Dedifferentiated amniotic fluid mesenchymal stem cell (primary cell): ENCODE results near the gene TTLL5.
A peak's percentile ranks its signal among the peaks of the same experiment; 100 is the strongest.
"Not testable (repeated sequence)": the region's sequence is repeated elsewhere in the genome, so short reads cannot be mapped to it uniquely, and the experiment has no call there.

Experiments
- DNase-seq: peaks from one replicate; pipeline ENCODE4 v3.0.0-alpha.2; 2016; ENCODE audit errors: extremely low spot score

TTLL5 gene

DNA sequence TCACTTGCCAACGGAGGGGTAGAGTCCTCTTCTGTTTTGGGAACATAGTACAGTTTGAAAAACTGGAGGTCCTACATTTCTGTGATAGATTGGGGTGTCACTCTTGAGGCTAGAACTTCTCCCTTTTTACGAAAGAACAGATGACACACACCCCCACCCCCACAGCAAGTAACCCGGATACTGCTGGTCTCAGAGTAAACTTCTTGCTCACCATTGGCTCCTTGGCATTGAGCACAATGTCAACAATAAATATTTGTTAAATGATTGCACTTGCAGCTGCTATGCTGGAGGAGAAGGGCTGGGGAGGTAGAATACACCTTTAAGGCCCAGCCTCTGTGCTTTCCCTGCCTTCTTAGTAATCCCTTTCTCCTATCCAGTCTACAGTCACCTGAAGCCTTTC lies 170.9 kb downstream of the TTLL5 start:
- no peak for DNase-seq

DNA sequence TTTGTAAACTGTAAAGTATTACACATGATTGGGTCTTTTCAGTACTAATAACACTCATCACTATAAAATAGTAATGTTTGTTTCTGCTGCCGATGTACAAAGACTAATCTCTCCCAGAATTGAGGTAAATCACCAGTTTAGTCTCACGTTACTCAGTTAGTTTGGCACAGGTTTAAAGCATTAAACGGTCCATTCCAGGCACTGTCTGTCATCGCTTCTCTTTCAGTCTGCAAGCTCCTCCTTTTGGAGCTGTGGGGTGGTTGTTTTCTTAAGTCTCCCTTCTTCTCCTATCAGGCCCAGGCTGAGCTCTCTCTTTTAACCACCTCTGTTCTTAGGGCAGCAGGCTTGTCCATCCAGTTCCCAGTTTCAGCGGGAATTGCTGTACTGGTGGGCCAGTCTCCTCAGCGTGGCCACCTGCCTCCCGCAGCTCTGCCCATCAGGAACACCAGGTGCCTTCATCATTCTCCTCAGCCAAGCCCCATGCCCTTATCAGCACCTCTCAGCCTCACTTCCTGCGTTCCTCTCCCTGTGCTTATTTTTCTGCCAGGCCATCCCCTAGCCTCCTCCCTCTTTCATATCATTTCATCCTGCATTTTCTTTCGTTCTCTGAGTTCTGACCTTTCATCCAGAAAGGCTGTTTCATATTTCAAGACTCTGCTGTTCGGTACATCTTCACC lies 171.7 kb downstream of the TTLL5 start:
- DNase-seq: peak; percentile 25

DNA sequence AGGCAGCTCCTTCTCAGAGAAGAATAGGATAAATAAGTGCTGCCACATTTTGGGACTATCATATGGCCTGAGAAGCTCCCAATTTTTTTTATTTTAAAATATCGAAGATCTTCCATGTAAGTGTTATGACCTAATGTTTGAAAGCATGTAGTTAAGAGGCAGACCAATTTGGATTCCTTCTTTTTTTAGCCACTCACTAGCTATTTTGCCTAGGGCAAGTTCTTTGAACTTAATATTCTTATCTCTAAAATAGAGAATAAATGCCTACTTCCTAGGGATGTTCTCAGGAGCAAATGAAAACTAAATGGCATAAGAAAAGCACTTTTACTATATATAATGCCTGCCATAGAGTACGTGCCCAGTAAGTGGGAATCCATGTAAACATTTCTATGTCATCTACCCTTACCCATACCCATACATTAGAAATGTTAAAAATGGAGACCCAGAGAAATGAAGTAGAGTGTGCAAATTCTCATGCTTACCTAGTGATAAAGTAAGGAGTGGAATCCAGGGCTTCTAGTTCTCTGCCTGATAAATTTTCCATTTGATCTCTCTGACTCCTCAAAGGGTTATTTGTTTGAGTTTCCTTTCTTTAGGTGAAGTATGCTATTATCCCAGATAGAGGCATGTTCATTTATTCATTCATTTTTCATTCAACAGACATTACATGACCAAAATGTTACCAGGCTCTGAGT lies 172.4 kb downstream of the TTLL5 start:
- no peak for DNase-seq

DNA sequence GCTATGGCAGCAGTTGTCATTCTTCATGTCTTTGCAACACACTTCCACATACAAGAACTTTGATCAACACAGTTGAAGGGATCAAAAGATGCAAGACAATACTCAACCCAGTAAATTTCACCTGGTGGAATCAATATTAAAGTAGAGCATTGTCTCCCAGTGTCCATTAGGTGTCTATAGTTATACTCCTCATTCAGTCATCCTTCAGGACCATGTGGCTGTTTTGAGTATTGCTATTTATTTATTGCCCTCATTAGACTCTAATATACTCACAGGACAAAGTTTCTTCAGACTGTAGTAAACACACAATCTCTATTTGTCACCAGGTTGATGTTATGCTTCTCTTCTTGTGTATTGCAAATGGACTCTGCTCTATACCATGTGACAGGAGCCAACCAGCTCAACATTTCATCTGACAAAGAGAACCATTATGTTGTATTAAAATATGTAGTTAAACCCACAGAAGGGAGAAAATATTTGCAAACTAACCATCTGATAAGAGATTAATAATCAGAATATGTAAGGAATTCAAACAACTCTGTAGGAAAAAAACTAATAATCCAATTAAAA lies 174.2 kb downstream of the TTLL5 start:
- no peak for DNase-seq

DNA sequence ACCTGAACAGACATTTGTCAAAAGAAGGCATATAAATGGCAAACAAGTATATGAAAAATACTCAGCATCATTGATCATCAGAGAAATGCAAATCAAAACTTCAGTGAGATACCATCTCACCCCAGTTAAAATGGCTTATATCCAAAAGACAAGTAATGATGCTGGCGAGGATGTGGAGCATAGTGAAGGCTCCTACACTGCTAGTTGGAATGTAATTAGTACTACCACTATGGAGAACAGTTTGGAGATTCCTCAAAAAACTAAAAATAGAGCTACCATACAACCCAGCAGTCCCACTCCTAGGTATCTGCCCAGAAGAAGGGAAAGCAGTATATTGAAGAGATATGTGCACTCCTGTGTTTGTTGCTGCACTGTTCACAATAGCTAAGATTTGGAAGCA lies 174.7 kb downstream of the TTLL5 start:
- DNase-seq: no peak

DNA sequence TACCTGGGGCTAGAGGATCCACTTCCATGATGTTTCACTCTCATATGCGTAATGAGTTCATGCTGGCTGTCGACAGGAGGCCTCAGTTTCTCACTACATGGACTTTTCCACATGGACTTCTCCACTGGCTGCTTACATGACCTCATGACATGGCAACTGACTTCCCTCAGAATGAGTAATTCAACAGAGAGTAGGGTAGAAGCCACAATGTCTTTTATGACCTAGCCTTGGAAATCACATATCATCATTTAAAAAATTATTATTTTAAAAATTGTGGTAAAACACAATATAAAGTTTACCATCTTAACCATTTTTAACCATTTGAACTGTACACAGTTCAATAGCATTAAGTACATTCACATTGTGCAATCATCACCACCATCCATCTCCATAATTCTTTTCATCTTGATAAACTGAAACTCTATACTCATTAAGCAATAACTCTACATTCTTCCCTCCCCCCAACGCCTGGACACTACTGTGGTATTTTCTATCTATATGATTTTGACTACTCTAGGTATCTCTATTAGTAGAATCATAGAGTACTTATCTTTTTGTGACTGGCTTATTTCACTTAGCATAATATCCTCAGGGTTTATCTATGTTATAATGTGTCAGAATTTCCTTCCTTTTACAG lies 176.2 kb downstream of the TTLL5 start:
- DNase-seq: no peak

DNA sequence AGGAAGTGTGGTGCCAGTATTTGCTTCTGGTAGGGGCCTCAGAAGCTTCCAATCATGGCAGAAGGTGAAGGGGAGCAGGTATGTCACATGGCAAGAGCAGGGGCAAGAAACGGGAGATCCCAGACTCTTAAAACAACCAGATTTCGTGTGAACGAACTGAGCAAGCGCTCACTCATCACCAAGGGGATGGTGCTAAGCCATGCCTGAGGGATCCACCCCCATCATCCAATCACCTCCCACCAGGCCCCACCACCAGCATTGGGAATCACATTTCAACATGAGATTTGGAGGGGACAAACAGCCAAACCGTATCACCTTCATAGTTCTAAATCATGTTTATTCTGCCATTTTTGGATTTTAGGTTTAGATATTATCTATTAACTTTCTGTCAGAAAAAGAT lies 179.9 kb downstream of the TTLL5 start:
- DNase-seq: no peak

DNA sequence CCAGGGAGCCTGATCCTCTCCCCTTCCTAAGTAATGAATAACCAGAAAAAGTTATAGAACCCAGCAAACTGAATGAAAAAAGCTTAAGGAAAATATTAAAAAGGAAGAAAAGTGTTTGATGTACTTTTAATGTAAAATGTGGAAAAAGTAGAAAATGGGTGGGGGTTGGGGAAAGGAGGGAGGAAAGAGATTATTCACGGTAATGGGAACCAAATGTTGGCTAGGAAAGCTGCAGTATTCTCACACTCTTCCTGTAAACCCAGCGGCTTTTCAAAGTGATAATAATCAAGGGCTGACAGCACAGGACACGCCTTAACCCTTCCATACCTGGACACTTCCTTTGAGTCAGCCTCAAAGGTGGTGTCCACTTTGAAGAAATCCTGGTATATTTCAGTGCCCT lies 181.5 kb downstream of the TTLL5 start:
- DNase-seq: no peak

DNA sequence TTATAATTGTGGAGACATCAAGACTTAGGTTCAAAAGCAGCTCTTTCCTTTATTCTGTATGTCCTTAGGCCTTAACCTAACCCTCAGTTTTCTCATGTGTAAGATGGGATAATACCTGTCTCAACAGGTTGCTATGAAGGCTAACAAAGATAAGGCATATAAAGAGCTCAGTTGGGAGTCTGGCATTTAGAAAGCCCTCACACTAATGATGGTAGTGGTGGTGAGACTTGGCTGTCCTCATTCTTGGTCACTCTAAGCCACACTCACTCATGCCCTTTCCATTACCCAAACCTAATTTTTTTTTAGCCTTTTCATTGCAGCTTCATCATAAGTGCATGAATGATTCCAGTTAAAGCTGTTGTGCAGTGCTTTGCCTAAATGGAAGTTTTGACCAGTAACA lies 183.4 kb downstream of the TTLL5 start:
- no peak for DNase-seq

DNA sequence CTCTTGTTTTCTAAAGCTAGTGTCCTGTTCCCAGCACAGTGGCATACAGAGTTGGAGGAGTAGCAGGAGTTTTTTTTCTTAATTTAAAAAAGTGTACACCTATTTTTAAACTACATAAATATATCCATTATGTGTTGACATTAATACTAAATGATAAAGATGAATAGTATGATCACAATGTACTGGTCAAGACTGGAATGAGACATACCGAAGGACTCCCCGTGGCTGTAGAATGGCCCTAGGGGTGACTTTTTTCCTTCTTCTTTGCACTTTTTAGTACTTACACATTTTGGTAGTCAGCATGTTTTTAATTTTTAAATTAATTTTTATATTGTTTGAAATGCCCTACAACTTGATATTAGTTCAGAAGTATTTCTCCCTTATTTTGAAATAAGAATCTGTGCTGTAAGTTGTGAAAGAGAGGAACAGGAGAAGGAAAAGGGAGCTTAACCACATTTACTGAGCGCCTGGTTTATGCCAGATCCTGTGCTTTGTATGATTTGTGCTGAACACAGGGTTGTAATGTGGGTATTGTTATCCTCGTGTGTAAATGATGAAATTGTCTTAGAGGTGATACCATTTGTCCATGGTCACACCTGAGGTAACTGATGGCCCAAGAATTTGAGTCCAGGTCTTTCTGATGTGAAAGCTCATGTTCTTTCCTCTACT lies 184.2 kb downstream of the TTLL5 start:
- DNase-seq: no peak

DNA sequence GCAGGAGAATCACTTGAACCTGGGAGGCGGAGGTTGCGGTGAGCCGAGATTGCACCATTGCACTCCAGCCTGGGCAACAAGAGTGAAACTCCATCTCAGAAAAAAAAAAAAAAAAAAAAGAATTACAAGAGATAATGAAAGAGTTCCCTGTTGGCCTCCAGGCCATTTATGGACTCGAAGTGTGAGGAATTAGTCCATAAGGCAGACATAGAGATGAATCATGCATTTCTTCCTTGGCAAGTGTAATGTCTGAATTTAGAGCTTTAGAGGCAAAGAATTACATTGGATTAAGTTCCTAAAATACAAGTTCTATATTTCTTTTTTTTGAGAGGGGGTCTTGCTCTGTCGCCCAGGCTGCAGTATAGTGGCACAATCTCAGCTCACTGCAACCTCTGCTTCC lies 185.6 kb downstream of the TTLL5 start:
- DNase-seq: not testable (repeated sequence)

DNA sequence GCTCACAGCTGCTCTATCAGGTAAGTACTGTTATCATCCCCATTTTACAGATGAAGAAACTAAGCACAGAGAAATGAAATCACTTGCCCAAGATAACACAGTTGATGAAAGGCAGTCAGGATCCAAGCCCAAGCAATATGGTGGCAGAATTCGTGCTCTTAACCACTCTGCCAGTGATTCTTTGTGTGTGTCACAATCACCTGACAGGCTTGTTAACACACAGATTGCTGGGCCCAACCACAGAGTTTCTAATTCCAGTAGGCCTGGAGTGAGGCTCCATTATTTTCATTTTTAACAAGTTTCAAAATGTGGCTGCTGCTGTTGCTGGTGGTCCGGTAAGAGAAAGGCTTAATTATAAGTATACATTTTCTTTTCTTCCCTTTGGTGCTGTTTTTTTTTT lies 186.5 kb downstream of the TTLL5 start:
- no peak for DNase-seq

DNA sequence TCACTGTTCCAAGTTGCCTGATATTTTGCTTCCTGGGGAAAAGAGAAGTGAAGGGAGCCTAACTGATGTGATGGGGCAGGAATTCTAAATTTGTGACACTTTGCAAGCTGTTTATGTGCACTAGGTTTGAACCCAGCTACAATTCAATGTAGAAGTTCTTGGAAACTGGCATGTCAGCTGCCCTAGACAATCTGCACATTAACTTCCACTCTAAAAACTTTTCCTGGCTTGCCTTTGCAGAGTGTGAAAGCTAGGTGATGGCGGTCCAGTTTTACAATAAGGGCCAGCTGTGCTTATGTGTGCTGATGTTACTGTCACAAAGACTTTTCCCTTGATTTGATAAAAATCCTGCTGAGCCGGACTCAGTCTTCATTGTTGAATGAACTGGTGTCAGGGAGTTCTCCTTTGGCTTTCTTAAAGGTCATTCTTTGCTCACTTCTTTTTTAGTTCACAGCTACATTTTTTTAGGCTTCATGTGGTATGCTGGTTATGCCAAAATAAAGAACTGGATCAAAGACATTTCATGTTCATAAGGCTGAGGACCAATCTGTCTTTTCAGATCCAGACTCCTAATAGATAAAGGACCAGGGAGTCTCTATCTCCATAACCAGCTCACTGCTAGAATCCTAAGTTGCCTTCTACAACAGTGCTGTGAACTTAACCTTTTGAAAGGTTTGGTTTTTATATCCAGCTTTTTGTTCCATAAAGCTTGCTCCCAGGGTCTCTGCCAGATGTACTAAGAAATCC lies 187.3 kb downstream of the TTLL5 start:
- DNase-seq: no peak

DNA sequence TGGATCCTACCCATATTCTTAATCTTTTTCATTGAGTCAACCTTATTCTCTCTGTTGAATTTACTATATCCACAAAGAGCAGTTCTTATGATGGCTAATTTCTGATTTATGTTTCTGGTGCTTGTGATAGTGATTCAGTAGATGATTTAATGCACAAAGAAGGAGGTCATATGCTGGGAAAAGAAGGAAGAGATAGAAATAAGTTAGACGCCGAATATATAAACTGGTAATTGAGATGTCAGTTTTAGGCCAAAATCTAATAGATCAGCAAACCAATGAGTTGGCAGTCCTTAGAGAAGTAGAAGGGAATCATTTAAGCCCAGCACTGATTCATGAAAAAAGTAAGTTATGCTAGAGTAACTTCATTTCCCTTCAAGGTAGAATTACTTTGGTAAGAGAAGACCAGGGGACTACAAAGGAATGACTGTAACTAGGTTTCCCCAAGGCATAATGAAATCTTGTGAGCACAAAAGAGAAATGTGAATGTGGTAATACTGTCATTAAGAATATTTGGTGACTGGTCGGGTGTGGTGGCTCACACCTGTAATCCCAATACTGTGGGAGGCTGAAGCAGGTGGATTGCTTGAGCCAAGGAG lies 188.4 kb downstream of the TTLL5 start:
- no peak for DNase-seq

DNA sequence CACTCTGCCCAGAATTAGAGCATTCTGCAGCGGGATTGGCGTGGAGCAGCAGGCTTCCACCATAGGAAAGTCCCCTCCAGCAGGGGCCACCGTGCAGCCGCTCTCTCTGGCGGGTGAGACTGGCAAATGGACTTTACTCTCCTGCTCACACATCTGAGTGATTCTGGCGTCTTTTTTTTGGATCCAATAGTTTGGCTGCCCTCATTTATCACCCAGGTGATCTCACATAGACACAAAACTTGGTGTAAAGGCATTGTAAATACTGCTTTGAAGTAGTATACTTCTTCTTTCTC lies 190.5 kb downstream of the TTLL5 start:
- DNase-seq: no peak

DNA sequence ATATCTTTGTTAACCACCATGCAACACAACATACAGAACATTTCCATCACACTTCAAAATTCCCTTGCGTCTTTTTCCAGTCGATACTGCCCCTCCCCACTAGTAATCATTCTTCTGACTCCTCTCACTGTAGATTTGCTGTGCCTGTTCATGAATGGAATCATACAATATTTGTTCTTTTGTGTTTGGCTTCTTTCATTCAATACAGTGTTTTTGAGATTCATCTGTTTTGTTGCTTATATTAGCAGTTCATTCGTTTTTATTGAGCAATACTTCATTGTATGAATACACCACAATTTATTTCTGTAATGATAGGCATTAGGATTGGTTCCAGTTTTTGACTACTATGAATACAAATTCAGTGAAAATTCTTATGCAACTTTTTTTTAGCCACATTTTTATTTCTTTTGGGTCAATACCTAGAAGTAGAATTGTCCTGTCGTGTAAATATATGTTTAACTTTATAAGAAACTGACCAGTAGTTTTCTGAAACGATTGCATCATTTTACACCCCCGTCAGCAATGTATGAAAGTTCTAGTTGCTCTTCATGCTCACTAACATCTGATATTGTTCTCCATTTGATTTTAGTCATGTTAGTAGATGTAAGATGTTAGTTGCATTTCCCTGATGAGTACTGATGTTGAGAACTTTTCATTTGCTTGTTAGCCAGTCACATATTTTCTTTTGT lies 193.2 kb downstream of the TTLL5 start:
- no peak for DNase-seq

DNA sequence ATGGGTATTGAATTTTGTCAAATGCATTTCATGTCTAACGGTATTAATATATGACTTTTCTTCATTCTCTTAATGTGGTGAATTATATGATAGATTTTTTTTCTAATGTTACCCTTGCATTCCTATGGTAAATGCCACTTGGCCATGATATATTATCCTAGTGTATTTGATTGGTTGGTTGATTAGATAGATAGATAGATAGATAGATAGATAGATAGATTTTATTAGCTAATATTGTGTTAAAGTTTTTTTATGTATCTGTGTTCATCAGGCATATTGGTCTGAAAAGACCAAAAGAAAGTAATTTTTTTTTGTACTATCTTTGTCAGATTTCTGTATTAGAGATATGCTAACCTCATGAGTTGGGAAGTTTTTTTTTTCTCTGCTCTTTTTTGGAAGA lies 196.2 kb downstream of the TTLL5 start:
- no peak for DNase-seq

DNA sequence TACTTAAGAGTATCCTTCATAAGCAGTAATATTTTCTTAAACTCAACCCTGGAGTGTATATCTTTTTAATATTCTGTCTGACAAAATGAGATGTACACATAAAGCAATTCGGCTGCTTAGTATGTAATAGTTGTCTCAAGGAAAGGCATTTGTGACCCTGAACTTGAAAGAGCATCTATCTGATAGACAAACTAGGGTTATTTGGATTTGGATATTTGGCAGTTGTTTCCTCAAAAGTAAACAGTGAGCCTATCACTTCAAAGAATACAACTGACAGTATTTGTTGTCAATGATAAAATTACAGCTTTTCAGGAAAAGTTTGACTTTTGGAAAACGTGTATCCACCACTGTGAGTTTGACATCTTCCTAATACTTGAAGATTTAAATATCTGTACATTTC lies 197.3 kb downstream of the TTLL5 start:
- no peak for DNase-seq

DNA sequence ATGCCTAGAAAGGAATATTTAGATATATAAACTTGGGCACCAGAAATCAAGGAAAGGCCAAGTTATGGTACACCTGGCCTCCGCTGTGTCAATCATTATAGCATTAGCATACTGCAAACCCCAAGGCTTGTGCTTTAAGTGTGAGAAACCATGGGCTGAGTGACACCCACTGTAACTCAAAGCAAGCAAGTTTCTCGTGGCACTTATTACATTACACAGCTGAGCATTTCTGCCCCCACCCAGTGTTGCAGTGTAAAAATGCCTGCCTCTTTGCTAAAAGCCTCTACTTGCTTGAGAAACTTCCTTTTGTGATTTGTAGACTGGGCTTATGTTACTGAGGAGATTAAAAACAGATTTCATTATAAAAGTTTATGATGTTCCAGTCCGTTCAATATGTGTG lies 198.7 kb downstream of the TTLL5 start:
- DNase-seq: no peak

DNA sequence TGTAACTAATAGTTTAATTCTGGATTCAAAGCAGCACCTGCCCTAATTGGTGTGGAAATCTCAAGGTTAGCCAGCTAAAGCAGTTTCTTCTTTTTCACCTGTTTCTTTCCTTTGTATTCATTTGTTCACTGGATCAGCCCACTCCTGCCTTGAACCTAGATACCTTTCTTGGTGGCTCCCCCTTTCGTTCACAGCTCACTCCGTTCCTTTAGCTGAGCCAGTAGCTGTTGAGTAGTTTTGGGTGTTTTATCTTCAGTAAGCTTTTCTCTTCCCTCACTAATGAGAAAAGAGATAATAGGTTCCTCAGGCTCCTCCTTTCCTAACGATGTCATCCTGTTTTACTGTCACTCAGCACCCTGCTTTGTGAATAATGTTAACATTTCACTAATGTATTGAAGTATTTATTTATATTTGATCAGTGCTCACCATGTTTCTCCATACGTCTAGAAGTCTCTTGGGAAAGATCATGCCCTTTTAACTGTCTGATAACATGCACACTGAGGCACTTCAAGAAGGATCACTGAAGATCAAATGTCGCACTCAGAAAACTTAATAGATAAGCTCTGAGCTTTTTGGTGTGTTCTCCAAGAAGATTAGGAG lies 199.6 kb downstream of the TTLL5 start:
- DNase-seq: no peak
